OCI-LY3 (cell line): ENCODE results near the gene VRK3.

Experiments
- CTCF ChIP-seq: fragments of 200-600, 300-600 bp; sonication (generic); IDR thresholded peaks from 2 replicates; pipeline ENCODE4 v1.5.1; 2014; ENCODE audit warnings: antibody characterized with exemption, low read length, low read depth
- EZH2phosphoT487 ChIP-seq: fragments of 200-600 bp; shearing (Covaris generic); IDR thresholded peaks from 2 replicates; pipeline ENCODE4 v1.6.1; 2018; ENCODE audit warnings: antibody characterized with exemption, mixed run types, low read depth

- TF ChIP-seq CTCF (no peak), EZH2phosphoT487 (no peak)
Observed at GRCh38 chr19:50050406-50051227, 25.4 kb upstream of the VRK3 start.
